Posterior vena cava (tissue), 2 donors: Measurements from ENCODE around the gene CCL19. TPM values are rescaled to one million over a fixed set of nuclear protein-coding genes. Genes with fewer than 3 reads are reported as not detected.
A peak's percentile ranks its signal among the peaks of the same experiment; 100 is the strongest.

Experiments used
- DNase-seq: peaks from one replicate; pipeline ENCODE4 v3.0.0-alpha.2; 2020; ENCODE audit warnings: low spot score
- intact Hi-C, 2 donors: fragments of 100-400 bp; cut with DNase I; formaldehyde crosslinking; loops; one replicate each; pipeline versions ENCODE4 v1.14.1 to v1.14.2; 2022 to 2023
- total RNA-seq, 2 donors: library from RNA; stranded (reverse); fragmentation: NEBNext Ultra II Directional; extraction: Animal tissue kit (Norgen Biotek cat#: 25700); gene quantifications; one replicate each; pipeline ENCODE4 v1.2.1, GENCODE V29; 2021
- donor health status: DM: yes; HTN: yes; CAD: no.
- donor health status: DM: yes; HTN: yes; CAD: no.

CCL19 gene
- total RNA-seq, 2 donors from 2014 or later, result 15.2 to 27.1 TPM

DNA sequence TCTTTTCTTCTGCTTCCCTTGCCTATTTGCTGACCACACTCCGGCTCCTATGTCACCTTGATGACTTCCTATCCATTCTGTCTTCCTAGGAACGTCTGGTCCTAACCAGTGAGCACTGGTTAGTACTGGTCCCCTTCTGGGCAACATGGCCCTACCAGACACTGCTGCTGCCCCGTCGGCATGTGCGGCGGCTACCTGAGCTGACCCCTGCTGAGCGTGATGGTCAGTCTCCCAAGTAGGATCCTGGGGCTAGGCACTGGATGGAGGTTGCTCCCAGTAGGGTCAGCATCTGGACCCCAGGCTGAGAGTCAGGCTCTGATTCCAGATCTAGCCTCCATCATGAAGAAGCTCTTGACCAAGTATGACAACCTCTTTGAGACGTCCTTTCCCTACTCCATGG, 42.4 kb downstream of the CCL19 start:
- peak; percentile 75 for DNase-seq
- intact Hi-C loops, result no loop called here

DNA sequence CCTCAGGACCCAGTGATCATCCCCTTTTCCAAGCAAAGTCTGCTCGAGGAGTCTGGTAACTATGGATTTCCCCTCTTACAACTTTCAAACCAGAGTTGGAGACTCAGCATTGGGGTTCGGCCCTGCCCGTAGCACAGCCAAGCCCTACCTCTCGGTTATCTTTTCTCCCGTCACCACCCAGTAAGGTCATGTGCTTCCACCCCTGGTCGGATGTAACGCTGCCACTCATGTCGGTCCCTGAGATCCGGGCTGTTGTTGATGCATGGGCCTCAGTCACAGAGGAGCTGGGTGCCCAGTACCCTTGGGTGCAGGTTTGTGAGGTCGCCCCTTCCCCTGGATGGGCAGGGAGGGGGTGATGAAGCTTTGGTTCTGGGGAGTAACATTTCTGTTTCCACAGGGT, 43.4 kb downstream of the CCL19 start:
- peak; percentile 48 for DNase-seq
- intact Hi-C loops, result no loop called here

DNA sequence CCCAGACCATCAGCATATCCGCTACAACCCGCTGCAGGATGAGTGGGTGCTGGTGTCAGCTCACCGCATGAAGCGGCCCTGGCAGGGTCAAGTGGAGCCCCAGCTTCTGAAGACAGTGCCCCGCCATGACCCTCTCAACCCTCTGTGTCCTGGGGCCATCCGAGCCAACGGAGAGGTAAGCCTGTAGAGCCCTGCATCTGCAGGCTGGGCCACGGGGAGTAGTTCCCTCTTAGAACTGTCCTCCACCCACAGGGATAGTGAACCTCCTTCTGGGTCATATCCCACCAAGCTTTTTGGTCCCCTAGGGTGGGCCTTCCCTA, 44.0 kb downstream of the CCL19 start:
- DNase-seq, result peak; percentile 66
- intact Hi-C loops, result no loop called here

DNA sequence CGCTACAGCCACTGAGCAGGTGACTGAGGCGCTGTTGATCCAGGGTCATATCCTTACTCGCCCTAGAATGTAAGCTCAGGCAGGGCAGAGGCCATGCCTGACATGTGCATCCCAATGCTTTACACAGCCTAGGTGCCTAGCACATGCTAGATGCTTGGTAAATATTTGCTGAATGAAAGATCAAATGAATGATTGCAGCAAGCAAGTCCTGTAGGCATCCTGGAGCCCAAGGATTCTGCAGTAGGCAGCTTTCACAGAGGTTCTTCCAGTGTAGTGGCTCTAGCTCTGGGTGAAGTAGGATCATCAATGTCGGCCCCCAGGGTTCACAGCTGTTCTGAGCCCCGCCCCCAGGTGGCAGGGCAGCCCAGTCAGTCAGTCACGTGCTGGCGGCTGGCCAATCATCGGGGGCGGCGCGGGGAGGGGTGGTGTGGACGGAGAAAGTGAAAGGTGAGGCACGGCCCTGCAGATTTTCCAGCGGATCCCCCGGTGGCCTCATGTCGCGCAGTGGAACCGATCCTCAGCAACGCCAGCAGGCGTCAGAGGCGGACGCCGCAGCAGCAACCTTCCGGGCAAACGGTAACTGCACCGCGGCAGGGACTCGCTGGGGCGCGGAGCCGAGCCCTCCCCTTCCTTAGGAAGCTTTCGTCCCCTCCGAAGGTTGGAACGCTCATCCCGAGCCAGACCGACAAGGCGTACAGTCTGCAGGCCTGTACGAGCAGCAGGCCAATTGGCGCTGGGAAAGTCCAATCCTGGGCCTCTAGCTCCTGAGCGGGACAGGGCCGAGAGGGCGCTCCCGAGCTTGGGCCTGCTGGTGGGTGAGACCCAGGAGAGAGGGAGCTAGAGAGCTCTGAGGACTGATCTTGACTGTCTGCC, 44.6 kb downstream of the CCL19 start, which contains the start of gene GALT:
TSS of gene GALT (plus strand) at position 465 of the 873 bp plus-strand sequence. CDS start at position 495, 30 bp downstream.
- intact Hi-C loops, result no loop called here
- peak; percentile 98 for DNase-seq

DNA sequence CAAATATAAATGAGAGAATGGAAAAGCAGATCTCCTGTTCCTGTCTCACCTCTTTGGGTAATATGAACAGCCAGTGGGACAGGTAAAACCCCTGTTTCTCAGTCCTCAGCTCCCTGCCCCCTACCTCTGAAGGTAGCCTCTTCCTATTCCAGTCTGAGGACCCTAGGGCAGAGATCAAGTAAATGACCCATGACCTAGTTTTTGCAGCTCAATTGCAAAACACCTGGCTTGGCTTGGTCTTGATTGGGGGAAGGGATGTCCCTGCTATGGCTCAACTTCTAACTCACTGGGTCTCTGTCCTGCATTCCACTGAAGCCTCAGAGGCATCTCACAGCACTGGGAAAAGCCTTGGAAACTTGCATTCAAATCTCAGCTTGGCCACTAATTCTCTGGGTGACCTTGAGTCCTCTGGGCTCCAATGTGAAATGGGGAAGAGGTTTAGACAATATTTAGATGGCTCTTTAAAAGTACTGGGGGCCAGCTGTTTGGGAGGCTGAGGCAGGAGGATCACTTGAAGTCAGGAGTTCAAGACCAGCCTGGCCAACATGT, 46.2 kb downstream of the CCL19 start:
- intact Hi-C loops, result no loop called here
- DNase-seq, result no peak

DNA sequence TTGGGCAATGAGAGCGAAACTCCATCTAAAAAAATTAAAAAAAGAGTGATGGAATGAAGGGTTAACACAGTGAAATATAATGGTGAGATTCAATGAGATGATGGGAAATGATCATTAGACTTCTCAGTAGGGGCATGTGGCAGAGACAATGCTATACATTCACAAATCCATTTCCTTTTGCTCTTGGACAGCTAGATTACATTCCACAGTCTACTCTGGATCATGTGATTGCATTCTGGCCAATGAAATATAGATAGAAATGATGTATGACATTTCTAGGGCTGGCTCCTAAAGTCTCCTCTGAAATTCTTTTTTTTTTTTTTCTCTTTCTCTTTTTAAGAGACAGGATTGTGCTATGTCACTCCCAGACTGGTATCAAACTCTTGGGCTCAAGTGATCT, 48.4 kb downstream of the CCL19 start:
- intact Hi-C loops, result no loop called here
- no peak for DNase-seq

Other genes with a start within 250 kb of the CCL19 start
- gene FAM219A, start 232.7 kb downstream of the CCL19 start, total RNA-seq, result 10 to 100 TPM; 26.3 to 39.3 TPM
- gene DNAI1, start 232.5 kb downstream of the CCL19 start, total RNA-seq, result not detected
- gene ENHO, start 168.3 kb downstream of the CCL19 start, total RNA-seq, result under 1 TPM; 0.24 to 0.74 TPM
- gene CNTFR, start 101.6 kb downstream of the CCL19 start, total RNA-seq, result 10 to 100 TPM in 1 of 2 donors, 1 to 10 TPM in 1; 7.0 to 15.5 TPM
- 10 to 100 TPM in 1 of 2 donors, 1 to 10 TPM in 1; 5.1 to 10.8 TPM for gene RPP25L, start 79.2 kb downstream of the CCL19 start, total RNA-seq
- gene DCTN3, start 70.8 kb downstream of the CCL19 start, total RNA-seq, result 10 to 100 TPM; 73.8 to 77.0 TPM
- not detected for gene ARID3C, start 62.2 kb downstream of the CCL19 start, total RNA-seq
- gene SIGMAR1, start 53.5 kb downstream of the CCL19 start, total RNA-seq, result 10 to 100 TPM; 38.1 to 48.5 TPM
- gene GALT, start 44.6 kb downstream of the CCL19 start, total RNA-seq, result 10 to 100 TPM; 22.2 to 33.0 TPM
- gene IL11RA, start 39.1 kb downstream of the CCL19 start, total RNA-seq, result 10 to 100 TPM; 12.6 to 34.2 TPM
- under 1 TPM in 1 of 2 donors, not detected in 1; 0.33 TPM for gene CCL27, start 28.6 kb downstream of the CCL19 start, total RNA-seq
- gene CCL21, start 18.9 kb upstream of the CCL19 start, total RNA-seq, result 100 to 1,000 TPM; 143 to 161 TPM